ENCODE data around the gene RPP38.
A peak's percentile ranks its signal among the peaks of the same experiment; 100 is the strongest.

- peak; percentile 24 for TF ChIP-seq CTCF (IDR thresholded peaks at IDR 0.05)
- TF ChIP-seq RAD21 (IDR thresholded peaks at IDR 0.05; ENCODE audit: low read length) = no peak
- no peak for TF ChIP-seq GABPA (IDR thresholded peaks at IDR 0.05; ENCODE audit: low read depth)
These were observed 8.5 kb upstream of the RPP38 start, which contains the start of gene ACBD7 for GRCh38 chr10:15088428-15089261.
